IPS DF 6.9 (cell line): Measurements from ENCODE around the gene ALX4.

ENCODE experiments used
- DNase-seq: peaks from one replicate; pipeline ENCODE4 v3.0.0-alpha.2; 2013; ENCODE audit warnings: low read depth, low spot score
- H3K27ac ChIP-seq: one replicate; pipeline ENCODE4 v1.5.1; 2013; ENCODE audit warnings: low read length, control low read depth
- H3K27me3 ChIP-seq: 2 replicates; pipeline ENCODE4 v1.6.1; 2013; ENCODE audit warnings: mild to moderate bottlenecking, low read length; ENCODE audit not compliant: control insufficient read depth, insufficient read depth
- H3K36me3 ChIP-seq: 2 replicates; pipeline ENCODE4 v1.6.1; 2013; ENCODE audit warnings: low read length; ENCODE audit not compliant: control insufficient read depth, insufficient read depth
- H3K4me1 ChIP-seq: 2 replicates; pipeline ENCODE4 v1.6.1; 2013; ENCODE audit warnings: low read length; ENCODE audit not compliant: control insufficient read depth, insufficient read depth
- H3K4me3 ChIP-seq: 2 replicates; pipeline ENCODE4 v1.5.1; 2013; ENCODE audit warnings: mild to moderate bottlenecking, low read length
- H3K9me3 ChIP-seq: 2 replicates; pipeline ENCODE4 v1.6.1; 2013; ENCODE audit warnings: low read length, inconsistent platforms; ENCODE audit not compliant: control insufficient read depth, insufficient read depth
- WGBS: extraction: QIAGEN DNeasy Blood & Tissue Kit; methylation state at CpG from one replicate; pipeline ENCODE4 v1.1.7; 2013; ENCODE audit warnings: mixed read lengths, missing lambda C conversion rate; ENCODE audit not compliant: insufficient read length, insufficient coverage; 5-methylcytosine and 5-hydroxymethylcytosine counted together

The ALX4 gene

DNA sequence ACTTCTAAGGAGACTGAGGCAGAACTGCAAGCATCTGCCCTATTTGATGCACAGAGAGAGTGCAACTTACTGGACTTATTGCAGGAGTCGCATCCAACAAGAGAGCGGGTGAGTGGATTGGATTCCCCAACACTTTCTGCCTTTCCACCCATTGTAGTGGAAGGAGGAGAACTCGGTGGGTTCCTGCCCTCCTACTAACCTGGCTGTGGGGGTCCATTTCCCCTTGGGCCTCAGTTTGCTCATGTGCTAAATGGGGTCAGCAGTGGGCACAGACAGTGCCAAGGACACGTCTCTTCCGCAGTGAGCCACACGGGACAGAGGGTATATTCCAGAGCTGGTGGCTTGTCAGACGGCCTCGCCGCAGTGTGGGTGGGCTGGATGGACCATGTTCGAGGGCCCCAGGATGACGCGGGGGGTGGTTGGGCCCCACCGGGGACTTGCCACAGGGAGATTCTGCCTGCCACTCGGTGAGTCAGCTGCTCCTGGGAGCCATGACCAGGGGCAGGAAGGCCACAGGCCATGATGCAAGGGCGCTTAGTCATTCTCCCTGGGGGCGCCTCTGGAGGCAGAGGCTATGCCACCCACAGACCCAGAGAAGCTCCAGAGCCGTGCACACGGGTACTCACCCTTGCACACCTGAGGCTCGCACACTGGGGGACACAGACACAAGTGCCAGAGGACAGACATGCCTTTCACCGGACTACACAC, 8.2 kb downstream of the ALX4 start:
- Histone ChIP-seq H3K27ac (no peak overlapping the region), H3K4me3 (no peak overlapping the region), H3K27me3 (peaks cover 54% of the 10 kb centered on the region)

DNA sequence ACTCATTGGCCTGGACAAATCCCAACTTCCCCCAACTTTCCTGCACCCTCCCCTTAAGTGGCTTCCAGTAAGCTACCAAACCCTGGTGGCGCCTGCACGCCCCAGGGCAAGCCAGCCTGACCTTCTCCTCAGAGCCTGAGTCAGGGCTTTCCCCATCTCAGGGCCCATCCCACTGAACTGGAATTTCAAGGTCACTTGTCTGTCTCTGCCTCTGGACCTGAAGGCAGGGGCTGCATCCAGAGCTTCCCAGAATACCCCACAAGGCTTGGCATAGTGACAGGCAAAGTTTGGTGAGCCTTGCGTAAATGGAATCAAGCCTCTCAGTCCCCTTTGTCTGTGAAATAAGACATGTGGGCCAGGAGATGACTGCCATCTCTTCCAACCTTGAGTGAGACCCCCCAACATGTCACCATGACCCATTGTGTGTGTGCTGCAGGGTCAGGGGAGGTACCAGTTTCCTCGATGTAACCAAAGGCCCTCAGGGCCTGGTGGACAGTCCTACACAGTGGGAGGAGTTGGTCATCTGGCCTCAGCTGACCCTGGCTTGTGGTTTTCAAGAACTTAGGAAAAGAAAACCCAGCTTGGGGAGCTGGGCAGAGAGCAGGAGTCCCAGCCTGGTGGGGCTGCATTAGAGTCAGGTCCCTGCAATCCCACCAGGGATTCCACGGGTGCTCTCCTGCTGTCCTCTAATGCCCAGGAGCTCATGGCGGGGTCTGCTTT, 8.9 kb downstream of the ALX4 start:
- whole genome bisulfite sequencing = no CpG with 5 or more reads among the region's 6 CpGs
- peaks cover 47% of the 10 kb centered on the region for H3K27me3 ChIP-seq
- H3K4me3 ChIP-seq = no peak overlapping the region
- H3K27ac ChIP-seq = no peak overlapping the region
- peaks cover 4% of the 10 kb centered on the region; the same call in 1 of the 2 replicates for H3K4me1 ChIP-seq
- no peaks in the 10 kb centered on the region for H3K36me3 ChIP-seq
- DNase-seq = no peak
- H3K9me3 ChIP-seq = no peaks in the 10 kb centered on the region

More for the DNA sequence above, 8.2 kb downstream of the ALX4 start:
- DNase-seq = no peak
- H3K9me3 ChIP-seq = no peaks in the 10 kb centered on the region
- no CpG with 5 or more reads among the region's 20 CpGs for WGBS
- H3K4me1 ChIP-seq = peaks cover 4% of the 10 kb centered on the region; the same call in 1 of the 2 replicates
- H3K36me3 ChIP-seq = no peaks in the 10 kb centered on the region

GRCh38 chr11:44298862-44299261, 11.1 kb downstream of the ALX4 start:
- Histone ChIP-seq H3K36me3 (no peaks in the 10 kb centered on the region), H3K4me3 (no peak overlapping the region), H3K27me3 (peaks cover 26% of the 10 kb centered on the region), H3K4me1 (peaks cover 1% of the 10 kb centered on the region; the same call in 1 of the 2 replicates), H3K9me3 (no peaks in the 10 kb centered on the region), H3K27ac (no peak overlapping the region)
- WGBS = no CpG with 5 or more reads among the region's 2 CpGs
- no peak for DNase-seq

- DNase-seq = no peak
- Histone ChIP-seq H3K27me3 (no peaks in the 10 kb centered on the region), H3K9me3 (no peaks in the 10 kb centered on the region), H3K4me3 (no peak overlapping the region), H3K4me1 (no peaks in the 10 kb centered on the region; the same call in 1 of the 2 replicates), H3K27ac (no peak overlapping the region), H3K36me3 (no peaks in the 10 kb centered on the region)
- WGBS = no CpG with 5 or more reads among the region's 4 CpGs
These were observed 19.7 kb downstream of the ALX4 start for GRCh38 chr11:44290208-44290607.

DNA sequence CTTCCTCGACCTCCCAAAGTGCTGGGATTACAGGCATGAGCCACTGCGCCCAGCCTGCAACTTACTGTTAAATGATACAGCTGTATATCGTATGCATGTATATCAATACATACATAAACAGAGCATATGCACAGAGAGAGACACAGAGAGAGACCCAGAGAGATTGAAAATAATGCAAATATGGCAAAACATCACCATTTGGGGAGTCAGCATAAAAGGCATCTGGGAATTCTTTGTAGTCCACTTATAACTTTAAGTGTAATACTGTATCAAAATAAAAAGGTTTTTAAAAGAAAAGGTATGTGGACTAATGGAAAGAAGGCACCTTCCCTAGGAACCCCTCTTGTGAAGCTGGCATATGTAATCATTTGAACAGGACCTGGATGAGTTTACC, 21.8 kb downstream of the ALX4 start:
- H3K27ac ChIP-seq = no peak overlapping the region
- H3K36me3 ChIP-seq = no peaks in the 10 kb centered on the region
- no peak for DNase-seq
- no CpG with 5 or more reads among the region's 3 CpGs for WGBS
- no peaks in the 10 kb centered on the region for H3K27me3 ChIP-seq
- no peak overlapping the region for H3K4me3 ChIP-seq
- H3K9me3 ChIP-seq = no peaks in the 10 kb centered on the region
- no peaks in the 10 kb centered on the region for H3K4me1 ChIP-seq

DNA sequence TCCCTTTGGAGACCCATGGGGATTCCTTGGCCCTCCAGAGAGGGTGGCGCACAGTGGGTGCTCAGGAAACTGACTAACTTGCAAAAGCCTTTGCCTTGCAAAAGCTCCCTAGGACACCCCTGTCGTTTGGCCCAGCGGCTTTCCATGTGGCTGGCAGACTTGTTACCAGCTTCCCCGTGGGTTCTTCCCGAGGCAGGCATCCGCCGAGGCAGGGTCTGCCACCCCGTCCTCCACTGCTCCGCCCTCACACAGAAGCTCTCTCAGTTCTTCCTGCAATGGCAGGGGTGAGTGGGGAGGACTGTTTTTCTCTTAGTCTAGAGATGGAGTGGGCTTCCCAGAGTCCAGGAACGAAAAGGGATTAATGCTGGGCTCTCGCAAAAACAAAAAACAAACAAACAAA, 23.0 kb downstream of the ALX4 start:
- Histone ChIP-seq H3K36me3 (no peaks in the 10 kb centered on the region), H3K27ac (no peak overlapping the region), H3K4me1 (no peaks in the 10 kb centered on the region), H3K9me3 (no peaks in the 10 kb centered on the region), H3K27me3 (no peaks in the 10 kb centered on the region), H3K4me3 (no peak overlapping the region)
- DNase-seq = no peak
- WGBS = no CpG with 5 or more reads among the region's 11 CpGs

DNA sequence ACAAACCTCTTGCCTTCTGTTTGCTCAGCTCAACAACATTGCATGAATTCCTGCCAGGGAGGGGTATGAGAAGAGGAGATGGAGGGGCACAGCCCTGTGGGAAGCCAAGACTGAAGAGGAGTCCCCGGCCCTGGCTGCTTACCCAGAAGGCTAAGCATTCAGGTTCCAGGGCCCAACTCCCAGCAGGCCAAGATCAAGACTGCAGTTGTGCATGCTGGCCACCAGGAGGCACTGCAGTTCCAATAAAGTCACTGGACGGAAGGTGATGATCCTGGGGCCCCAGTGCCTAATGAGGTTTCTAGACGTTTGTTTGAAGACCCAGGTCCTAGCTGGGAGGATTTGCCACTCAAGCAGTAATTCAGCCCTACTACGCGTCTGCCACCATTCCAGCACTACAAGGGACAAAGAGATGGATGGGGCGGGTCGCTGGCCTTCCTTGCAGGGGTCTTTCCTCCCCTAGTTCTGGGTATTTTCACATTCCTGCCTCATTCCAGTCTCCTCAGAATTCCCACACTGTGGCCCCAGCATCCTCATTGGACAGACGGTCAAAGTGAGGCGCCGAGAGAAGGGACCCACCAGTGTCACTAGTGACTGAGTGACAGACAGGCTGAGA, 23.6 kb downstream of the ALX4 start:
- no peaks in the 10 kb centered on the region for H3K9me3 ChIP-seq
- no peak overlapping the region for H3K4me3 ChIP-seq
- no peaks in the 10 kb centered on the region for H3K4me1 ChIP-seq
- H3K27me3 ChIP-seq = no peaks in the 10 kb centered on the region
- WGBS = no CpG with 5 or more reads among the region's 10 CpGs
- DNase-seq = no peak
- H3K27ac ChIP-seq = no peak overlapping the region
- H3K36me3 ChIP-seq = no peaks in the 10 kb centered on the region

DNA sequence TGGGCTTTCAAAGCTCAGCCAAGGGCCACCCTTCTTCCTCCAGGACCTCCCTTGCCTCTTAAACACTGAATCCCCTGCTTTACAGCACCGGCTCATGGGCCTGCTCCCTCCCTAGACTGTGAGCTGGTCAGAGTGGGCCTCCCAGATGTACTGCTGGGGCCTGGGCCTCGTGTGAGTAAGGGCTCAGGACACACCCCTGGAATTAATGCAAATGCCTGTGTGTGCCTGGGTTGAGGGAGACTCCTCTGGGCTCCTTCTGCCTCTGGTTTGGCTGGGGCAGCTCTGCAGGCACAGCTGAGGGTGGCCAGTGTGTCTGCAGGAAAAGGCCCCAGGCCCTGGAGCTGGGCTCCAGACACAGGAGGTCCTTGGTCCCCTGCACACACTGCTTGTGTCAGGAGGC, 24.2 kb downstream of the ALX4 start:
- H3K27ac ChIP-seq = no peak overlapping the region
- no CpG with 5 or more reads among the region's 2 CpGs for WGBS
- DNase-seq = no peak

DNA sequence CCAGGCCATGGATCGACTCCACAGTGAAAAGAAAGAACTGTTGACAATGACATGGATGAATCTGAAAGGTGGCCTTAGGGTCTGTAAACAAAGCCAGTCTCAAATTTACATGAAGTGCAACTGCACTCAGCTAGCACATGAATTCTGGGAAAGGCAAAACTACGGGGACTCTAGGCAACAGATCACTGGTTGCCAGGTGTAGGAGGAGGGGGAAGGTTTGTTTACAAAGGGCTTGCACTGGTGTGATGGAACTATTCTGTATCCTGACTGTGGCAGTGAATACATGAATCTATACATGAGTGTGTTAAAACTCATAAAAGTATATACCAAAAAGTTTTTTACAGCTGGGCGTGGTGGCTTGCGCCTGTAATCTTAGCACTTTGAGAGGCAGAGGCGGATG, 27.3 kb downstream of the ALX4 start:
- H3K27me3 ChIP-seq = no peaks in the 10 kb centered on the region
- DNase-seq = no peak
- no peaks in the 10 kb centered on the region for H3K36me3 ChIP-seq
- H3K4me3 ChIP-seq = no peak overlapping the region
- no peaks in the 10 kb centered on the region; the same call in 1 of the 2 replicates for H3K4me1 ChIP-seq
- WGBS = no CpG with 5 or more reads among the region's 5 CpGs
- H3K9me3 ChIP-seq = no peaks in the 10 kb centered on the region
- no peak overlapping the region for H3K27ac ChIP-seq

More for the DNA sequence above, 24.2 kb downstream of the ALX4 start:
- no peaks in the 10 kb centered on the region for H3K9me3 ChIP-seq
- H3K4me3 ChIP-seq = no peak overlapping the region
- H3K36me3 ChIP-seq = no peaks in the 10 kb centered on the region
- H3K4me1 ChIP-seq = no peaks in the 10 kb centered on the region
- H3K27me3 ChIP-seq = no peaks in the 10 kb centered on the region

DNA sequence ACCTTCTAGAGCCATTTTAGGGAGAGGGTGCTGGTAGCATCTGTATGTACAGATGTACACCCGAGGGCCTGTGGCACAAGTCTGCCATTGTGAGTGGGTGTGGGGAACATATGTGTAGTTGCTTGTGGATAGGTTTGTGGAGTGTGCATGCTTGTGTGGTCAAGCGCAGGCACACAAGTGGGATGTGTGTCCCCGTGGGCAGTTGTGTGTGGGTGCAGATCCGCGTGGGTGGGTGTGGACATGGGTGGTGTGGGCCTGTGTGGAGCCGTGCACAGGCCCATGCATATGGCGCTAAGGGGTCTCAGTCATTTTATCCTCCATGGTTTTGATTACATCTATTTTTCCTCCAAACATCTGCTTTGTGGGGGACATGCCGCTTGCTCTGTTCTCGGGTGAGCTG, 28.8 kb downstream of the ALX4 start:
- H3K36me3 ChIP-seq = no peaks in the 10 kb centered on the region
- DNase-seq = no peak
- WGBS = no CpG with 5 or more reads among the region's 9 CpGs
- no peaks in the 10 kb centered on the region for H3K27me3 ChIP-seq
- no peak overlapping the region for H3K27ac ChIP-seq
- H3K4me1 ChIP-seq = no peaks in the 10 kb centered on the region; the same call in 1 of the 2 replicates
- no peak overlapping the region for H3K4me3 ChIP-seq
- H3K9me3 ChIP-seq = no peaks in the 10 kb centered on the region
